Measurements from ENCODE around the gene F11R.

DNA sequence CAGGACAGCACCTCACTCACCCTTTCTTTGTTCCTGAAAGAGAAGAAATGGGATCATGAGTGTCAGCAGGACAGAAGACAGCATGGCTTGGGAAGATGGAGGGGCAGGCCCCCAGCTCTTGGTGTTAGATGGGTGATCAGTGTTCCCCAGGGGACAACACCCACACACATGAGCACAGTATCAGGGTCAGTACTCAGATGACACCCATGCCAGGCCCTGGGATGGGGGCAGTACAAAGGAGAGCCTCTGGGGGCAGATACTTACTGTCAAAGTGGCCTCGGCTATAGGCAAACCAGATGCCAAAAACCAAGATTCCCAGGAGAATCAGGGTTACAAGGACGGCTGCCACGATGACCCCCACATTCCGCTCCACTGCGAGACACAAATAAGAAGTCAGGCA, 21.6 kb downstream of the F11R start:
- TF ChIP-seq, protein P1, sequence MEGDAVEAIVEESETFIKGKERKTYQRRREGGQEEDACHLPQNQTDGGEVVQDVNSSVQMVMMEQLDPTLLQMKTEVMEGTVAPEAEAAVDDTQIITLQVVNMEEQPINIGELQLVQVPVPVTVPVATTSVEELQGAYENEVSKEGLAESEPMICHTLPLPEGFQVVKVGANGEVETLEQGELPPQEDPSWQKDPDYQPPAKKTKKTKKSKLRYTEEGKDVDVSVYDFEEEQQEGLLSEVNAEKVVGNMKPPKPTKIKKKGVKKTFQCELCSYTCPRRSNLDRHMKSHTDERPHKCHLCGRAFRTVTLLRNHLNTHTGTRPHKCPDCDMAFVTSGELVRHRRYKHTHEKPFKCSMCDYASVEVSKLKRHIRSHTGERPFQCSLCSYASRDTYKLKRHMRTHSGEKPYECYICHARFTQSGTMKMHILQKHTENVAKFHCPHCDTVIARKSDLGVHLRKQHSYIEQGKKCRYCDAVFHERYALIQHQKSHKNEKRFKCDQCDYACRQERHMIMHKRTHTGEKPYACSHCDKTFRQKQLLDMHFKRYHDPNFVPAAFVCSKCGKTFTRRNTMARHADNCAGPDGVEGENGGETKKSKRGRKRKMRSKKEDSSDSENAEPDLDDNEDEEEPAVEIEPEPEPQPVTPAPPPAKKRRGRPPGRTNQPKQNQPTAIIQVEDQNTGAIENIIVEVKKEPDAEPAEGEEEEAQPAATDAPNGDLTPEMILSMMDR (IDR thresholded peaks at IDR 0.05) = no peak
- no peak for TF ChIP-seq POLR2A (IDR thresholded peaks at IDR 0.05)

Measured in uterus (tissue), 2 donors.